ENCODE measurements around the gene HIVEP3. TPM values are rescaled to one million over a fixed set of nuclear protein-coding genes. Genes with fewer than 3 reads are reported as not detected.

The HIVEP3 gene
- total RNA-seq, 1 donor from 2014 or later = 0.37 TPM

DNA sequence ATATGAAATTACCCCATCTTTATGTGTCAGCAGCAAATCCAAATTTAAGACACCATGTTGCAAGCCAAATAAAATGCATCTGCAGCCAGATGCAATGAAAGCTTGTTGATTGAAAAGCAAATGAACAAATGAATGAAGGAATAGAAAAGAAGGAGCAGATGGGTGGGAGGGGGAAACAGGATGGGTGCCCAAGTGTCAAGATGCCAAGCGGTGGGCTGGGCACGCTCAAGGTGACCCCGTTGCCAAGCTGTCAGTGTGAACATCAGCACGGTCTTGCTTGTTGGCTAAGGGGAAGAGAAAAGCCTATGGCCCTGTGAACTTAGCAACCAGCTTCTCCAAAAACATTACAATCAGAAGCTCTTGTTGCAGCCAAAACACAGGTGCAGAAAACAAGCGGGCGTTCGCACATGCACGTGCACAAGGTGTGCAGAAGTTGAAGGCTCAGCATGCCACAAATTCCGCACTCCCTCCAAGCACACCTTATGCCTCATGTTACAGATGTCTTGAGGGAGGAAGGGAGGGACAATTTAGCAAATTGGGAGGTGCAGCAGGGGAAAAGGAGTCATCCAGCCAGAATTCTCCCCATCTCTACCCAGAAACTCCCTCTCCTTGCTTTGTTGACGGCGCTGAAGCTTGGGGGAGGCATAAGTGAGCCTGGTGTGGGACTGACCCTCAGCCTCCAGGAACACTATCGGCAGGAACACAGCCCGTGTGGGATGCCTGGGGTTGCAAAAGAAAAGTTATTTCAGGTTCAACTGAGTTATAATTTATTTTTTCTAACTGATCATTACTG, 62.4 kb downstream of the HIVEP3 start:
- H3K4me3 Mint-ChIP-seq = no peak overlapping the region
- H3K4me1 Mint-ChIP-seq = peaks cover 12% of the 10 kb centered on the region
- no peaks in the 10 kb centered on the region for H3K36me3 Mint-ChIP-seq
- no peak for DNase-seq (ENCODE audit: low spot score)
- H3F3A ChIP-seq (ENCODE audit: low read depth) = no peaks in the 10 kb centered on the region
- no peaks in the 10 kb centered on the region for H3K27me3 ChIP-seq
- H3K79me2 ChIP-seq (ENCODE audit: low read depth) = no peaks in the 10 kb centered on the region
- H3K9me3 ChIP-seq (ENCODE audit: low read depth) = no peaks in the 10 kb centered on the region
- peaks cover under 1% of the 10 kb centered on the region for H3K4me1 ChIP-seq
- TF ChIP-seq EZH2phosphoT487 (IDR thresholded peaks at IDR 0.05) (no peak), EZH2 (IDR thresholded peaks at IDR 0.05) (no peak)
- TF ChIP-seq, protein P1, sequence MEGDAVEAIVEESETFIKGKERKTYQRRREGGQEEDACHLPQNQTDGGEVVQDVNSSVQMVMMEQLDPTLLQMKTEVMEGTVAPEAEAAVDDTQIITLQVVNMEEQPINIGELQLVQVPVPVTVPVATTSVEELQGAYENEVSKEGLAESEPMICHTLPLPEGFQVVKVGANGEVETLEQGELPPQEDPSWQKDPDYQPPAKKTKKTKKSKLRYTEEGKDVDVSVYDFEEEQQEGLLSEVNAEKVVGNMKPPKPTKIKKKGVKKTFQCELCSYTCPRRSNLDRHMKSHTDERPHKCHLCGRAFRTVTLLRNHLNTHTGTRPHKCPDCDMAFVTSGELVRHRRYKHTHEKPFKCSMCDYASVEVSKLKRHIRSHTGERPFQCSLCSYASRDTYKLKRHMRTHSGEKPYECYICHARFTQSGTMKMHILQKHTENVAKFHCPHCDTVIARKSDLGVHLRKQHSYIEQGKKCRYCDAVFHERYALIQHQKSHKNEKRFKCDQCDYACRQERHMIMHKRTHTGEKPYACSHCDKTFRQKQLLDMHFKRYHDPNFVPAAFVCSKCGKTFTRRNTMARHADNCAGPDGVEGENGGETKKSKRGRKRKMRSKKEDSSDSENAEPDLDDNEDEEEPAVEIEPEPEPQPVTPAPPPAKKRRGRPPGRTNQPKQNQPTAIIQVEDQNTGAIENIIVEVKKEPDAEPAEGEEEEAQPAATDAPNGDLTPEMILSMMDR (IDR thresholded peaks at IDR 0.05) = no peak
- no peak overlapping the region for H3K27ac ChIP-seq
- no peak overlapping the region for H3K9ac ChIP-seq
- no peak overlapping the region for H3K4me2 ChIP-seq
- H3K27ac Mint-ChIP-seq = no peak overlapping the region
- H3K36me3 ChIP-seq = no peaks in the 10 kb centered on the region
- H3K4me3 ChIP-seq = no peak overlapping the region
- no peaks in the 10 kb centered on the region for H4K20me1 ChIP-seq (ENCODE audit: low read depth)
- H3K27me3 Mint-ChIP-seq (ENCODE audit: insufficient read depth, low read depth) = peaks cover 4% of the 10 kb centered on the region
- peaks cover 3% of the 10 kb centered on the region for H3K9me3 Mint-ChIP-seq
- H2AFZ ChIP-seq (replicated peaks) = no peak overlapping the region

DNA sequence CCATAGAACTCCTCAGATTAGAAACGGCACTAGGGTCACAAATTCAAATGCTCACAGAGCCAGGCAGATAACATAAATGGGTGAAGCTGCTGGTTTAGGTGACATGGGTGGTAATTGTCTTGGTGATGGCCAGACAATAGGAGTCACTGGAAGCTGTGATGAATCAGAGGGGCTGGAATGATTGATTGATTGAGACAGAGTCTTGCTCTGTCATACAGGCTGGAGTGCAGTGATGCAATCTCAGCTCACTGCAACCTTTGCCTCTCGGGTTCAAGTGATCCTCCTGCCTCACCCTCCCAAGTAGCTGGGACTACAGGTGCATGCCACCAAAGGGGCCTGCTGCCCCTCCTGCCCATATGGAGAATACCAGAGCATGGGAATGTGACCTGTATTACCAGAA, 63.0 kb downstream of the HIVEP3 start:
- H3K4me3 ChIP-seq = no peak overlapping the region
- H3F3A ChIP-seq (ENCODE audit: low read depth) = no peaks in the 10 kb centered on the region
- no peaks in the 10 kb centered on the region for H3K36me3 ChIP-seq
- H2AFZ ChIP-seq (replicated peaks) = no peak overlapping the region
- Mint-ChIP-seq H3K27ac (no peak overlapping the region), H3K4me3 (no peak overlapping the region), H3K4me1 (peaks cover 9% of the 10 kb centered on the region), H3K36me3 (no peaks in the 10 kb centered on the region), H3K9me3 (peaks cover 3% of the 10 kb centered on the region), H3K27me3 (ENCODE audit: insufficient read depth, low read depth) (peaks cover 4% of the 10 kb centered on the region)
- DNase-seq (ENCODE audit: low spot score) = no peak
- H3K4me2 ChIP-seq = no peak overlapping the region
- H4K20me1 ChIP-seq (ENCODE audit: low read depth) = no peaks in the 10 kb centered on the region
- no peak for TF ChIP-seq EZH2 (IDR thresholded peaks at IDR 0.05)
- TF ChIP-seq EZH2phosphoT487 (IDR thresholded peaks at IDR 0.05) = no peak
- TF ChIP-seq, protein P1 (IDR thresholded peaks at IDR 0.05) = no peak
- H3K4me1 ChIP-seq = no peaks in the 10 kb centered on the region
- H3K9me3 ChIP-seq (ENCODE audit: low read depth) = no peaks in the 10 kb centered on the region
- no peaks in the 10 kb centered on the region for H3K27me3 ChIP-seq
- H3K9ac ChIP-seq = no peak overlapping the region
- H3K27ac ChIP-seq = no peak overlapping the region
- no peaks in the 10 kb centered on the region for H3K79me2 ChIP-seq (ENCODE audit: low read depth)

DNA sequence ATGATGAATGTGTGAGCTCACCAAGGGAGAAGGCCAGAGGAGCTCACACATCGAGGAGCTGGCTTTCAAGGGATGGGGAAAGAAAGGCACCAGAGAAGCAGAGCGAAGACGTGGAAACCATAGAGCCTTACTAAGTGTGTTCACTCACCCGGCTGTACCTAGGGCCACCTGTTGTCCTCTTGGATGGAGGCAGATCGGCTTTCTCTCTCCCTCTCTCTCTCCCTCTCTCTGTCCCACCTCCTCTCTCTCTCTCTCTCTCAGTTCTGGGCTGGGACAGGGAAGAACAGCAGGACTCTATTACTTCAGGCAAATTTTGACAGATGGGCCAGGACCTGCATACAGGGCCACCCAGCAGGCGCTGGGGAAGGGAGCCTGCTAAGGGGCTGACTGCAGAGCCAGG, 64.8 kb downstream of the HIVEP3 start:
- H3K27me3 Mint-ChIP-seq (ENCODE audit: insufficient read depth, low read depth) = peaks cover 4% of the 10 kb centered on the region
- Histone ChIP-seq H3K79me2 (ENCODE audit: low read depth) (no peaks in the 10 kb centered on the region), H4K20me1 (ENCODE audit: low read depth) (no peaks in the 10 kb centered on the region), H3K36me3 (no peaks in the 10 kb centered on the region), H3K27me3 (no peaks in the 10 kb centered on the region), H3K27ac (no peak overlapping the region), H3F3A (ENCODE audit: low read depth) (no peaks in the 10 kb centered on the region), H3K4me3 (no peak overlapping the region), H2AFZ (replicated peaks) (no peak overlapping the region), H3K9me3 (ENCODE audit: low read depth) (no peaks in the 10 kb centered on the region), H3K4me2 (no peak overlapping the region), H3K4me1 (no peaks in the 10 kb centered on the region), H3K9ac (no peak overlapping the region)
- DNase-seq (ENCODE audit: low spot score) = no peak
- peaks cover 5% of the 10 kb centered on the region for H3K4me1 Mint-ChIP-seq
- no peak overlapping the region for H3K27ac Mint-ChIP-seq
- TF ChIP-seq, protein P1 (IDR thresholded peaks at IDR 0.05) = no peak
- TF ChIP-seq EZH2 (IDR thresholded peaks at IDR 0.05) (no peak), EZH2phosphoT487 (IDR thresholded peaks at IDR 0.05) (no peak)
- no peaks in the 10 kb centered on the region for H3K36me3 Mint-ChIP-seq
- H3K9me3 Mint-ChIP-seq = peaks cover 3% of the 10 kb centered on the region
- no peak overlapping the region for H3K4me3 Mint-ChIP-seq
